Left ventricle myocardium inferior (tissue), 1 donor: ENCODE measurements around the gene OR14I1. TPM values are rescaled to one million over a fixed set of nuclear protein-coding genes. Genes with fewer than 3 reads are reported as not detected.

Experiments
- total RNA-seq: library from RNA; stranded (reverse); fragmentation: NEBNext Ultra II Directional; extraction: Animal tissue kit (Norgen Biotek cat#: 25700); gene quantifications from one replicate; pipeline ENCODE4 v1.2.1, GENCODE V29; 2021
- donor health status: DM: no; HTN: yes; CAD: no; lungs with severe emphysema.

Gene OR14I1
- total RNA-seq, 1 donor from 2014 or later: not detected

Other genes with a start within 250 kb of the OR14I1 start
- not detected for gene OR2T3, start 229.4 kb downstream of the OR14I1 start, total RNA-seq
- not detected for gene OR2T5, start 214.2 kb downstream of the OR14I1 start, total RNA-seq
- gene OR2G6, start 194.7 kb downstream of the OR14I1 start, total RNA-seq: not detected
- gene OR2T29, start 140.0 kb downstream of the OR14I1 start, total RNA-seq: not detected
- not detected for gene OR2T34, start 128.0 kb downstream of the OR14I1 start, total RNA-seq
- gene OR2T10, start 105.1 kb downstream of the OR14I1 start, total RNA-seq: not detected
- not detected for gene OR2T11, start 67.7 kb downstream of the OR14I1 start, total RNA-seq
- gene OR2T35, start 57.5 kb downstream of the OR14I1 start, total RNA-seq: not detected
- gene OR2T27, start 47.2 kb downstream of the OR14I1 start, total RNA-seq: not detected
- not detected for gene LYPD8, start 53.0 kb upstream of the OR14I1 start, total RNA-seq
- 18.0 TPM for gene SH3BP5L, start 123.1 kb upstream of the OR14I1 start, total RNA-seq
- 43.1 TPM for gene ZNF672, start 135.5 kb upstream of the OR14I1 start, total RNA-seq
- 23.0 TPM for gene ZNF692, start 156.3 kb upstream of the OR14I1 start, total RNA-seq
- gene PGBD2, start 203.5 kb upstream of the OR14I1 start, total RNA-seq: 3.9 TPM